ENCODE results near the gene DIS3. TPM values are rescaled to one million over a fixed set of nuclear protein-coding genes. Genes with fewer than 3 reads are reported as not detected.
A peak's percentile ranks its signal among the peaks of the same experiment; 100 is the strongest.
"Not testable (repeated sequence)": the region's sequence is repeated elsewhere in the genome, so short reads cannot be mapped to it uniquely, and the experiment has no call there.

The DIS3 gene
- total RNA-seq, 2 donors from 2014 or later, result 21.1 to 32.0 TPM

DNA sequence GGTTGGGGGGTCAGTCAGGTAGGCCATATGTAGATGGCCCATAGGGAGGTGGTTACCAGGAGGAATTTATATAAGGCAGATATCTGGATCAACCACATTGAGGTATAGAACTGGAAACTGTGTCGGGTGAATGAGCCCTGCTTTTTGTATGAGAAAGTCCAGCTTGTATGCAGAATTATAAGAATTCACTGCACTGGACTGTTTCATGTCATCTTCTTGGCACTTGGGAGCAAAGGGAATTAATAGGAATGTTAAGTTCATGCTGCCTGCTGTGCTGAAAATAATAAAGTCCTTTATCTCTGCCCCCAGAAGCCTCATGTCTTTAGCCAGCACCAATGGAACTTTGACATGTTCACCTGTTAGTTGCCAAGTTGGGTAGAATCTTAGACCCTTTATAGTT lies 41.7 kb downstream of the DIS3 start:
- H3K4me1 ChIP-seq (ENCODE audit: control insufficient read depth in 1 of 2, low read depth in 2 of 2), result no peaks in the 10 kb centered on the region
- no peak for DNase-seq (ENCODE audit: low spot score)
- TF ChIP-seq, protein P1, sequence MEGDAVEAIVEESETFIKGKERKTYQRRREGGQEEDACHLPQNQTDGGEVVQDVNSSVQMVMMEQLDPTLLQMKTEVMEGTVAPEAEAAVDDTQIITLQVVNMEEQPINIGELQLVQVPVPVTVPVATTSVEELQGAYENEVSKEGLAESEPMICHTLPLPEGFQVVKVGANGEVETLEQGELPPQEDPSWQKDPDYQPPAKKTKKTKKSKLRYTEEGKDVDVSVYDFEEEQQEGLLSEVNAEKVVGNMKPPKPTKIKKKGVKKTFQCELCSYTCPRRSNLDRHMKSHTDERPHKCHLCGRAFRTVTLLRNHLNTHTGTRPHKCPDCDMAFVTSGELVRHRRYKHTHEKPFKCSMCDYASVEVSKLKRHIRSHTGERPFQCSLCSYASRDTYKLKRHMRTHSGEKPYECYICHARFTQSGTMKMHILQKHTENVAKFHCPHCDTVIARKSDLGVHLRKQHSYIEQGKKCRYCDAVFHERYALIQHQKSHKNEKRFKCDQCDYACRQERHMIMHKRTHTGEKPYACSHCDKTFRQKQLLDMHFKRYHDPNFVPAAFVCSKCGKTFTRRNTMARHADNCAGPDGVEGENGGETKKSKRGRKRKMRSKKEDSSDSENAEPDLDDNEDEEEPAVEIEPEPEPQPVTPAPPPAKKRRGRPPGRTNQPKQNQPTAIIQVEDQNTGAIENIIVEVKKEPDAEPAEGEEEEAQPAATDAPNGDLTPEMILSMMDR (IDR thresholded peaks at IDR 0.05), result no peak
- H3K9me3 ChIP-seq, result no peaks in the 10 kb centered on the region
- no peak overlapping the region for H3K27ac ChIP-seq
- H3K4me3 ChIP-seq, result no peak overlapping the region
- H3K27me3 ChIP-seq (replicated peaks; ENCODE audit: insufficient read depth), result no peaks in the 10 kb centered on the region
- H3K36me3 ChIP-seq, result peaks cover 5% of the 10 kb centered on the region
- no peak for ATAC-seq (ENCODE audit: insufficient number of reproducible peaks, low FRiP score, low read depth)

DNA sequence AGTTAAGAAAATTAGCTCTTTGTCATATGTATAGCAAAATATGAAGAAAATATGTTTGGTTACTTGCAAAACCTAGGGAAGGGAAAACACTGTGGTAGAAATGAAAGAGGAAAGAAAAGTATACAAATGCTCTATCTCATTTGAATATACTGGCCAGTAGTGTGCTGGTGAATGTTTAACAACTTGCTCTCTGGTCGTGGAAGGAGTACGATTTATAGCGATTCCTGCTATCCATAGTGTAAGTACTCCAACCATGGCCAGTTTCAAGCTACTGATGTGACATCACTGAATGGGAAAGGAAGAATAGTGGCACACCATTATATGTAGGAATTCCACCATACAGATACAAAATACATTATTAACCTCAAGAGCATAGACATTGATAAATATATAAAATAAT lies 44.7 kb downstream of the DIS3 start:
- H3K4me3 ChIP-seq, result no peak overlapping the region
- DNase-seq (ENCODE audit: low spot score) (no peak), ATAC-seq (ENCODE audit: insufficient number of reproducible peaks, low FRiP score, low read depth) (no peak)
- H3K9me3 ChIP-seq, result no peaks in the 10 kb centered on the region
- H3K4me1 ChIP-seq (ENCODE audit: control insufficient read depth in 1 of 2, low read depth in 2 of 2), result no peaks in the 10 kb centered on the region
- H3K27me3 ChIP-seq (replicated peaks; ENCODE audit: insufficient read depth), result no peaks in the 10 kb centered on the region
- peaks cover 5% of the 10 kb centered on the region for H3K36me3 ChIP-seq
- TF ChIP-seq, protein P1 (IDR thresholded peaks at IDR 0.05), result no peak
- H3K27ac ChIP-seq, result no peak overlapping the region

GRCh38 chr13:72728290-72728605 lies 53.5 kb downstream of the DIS3 start:
- no peak for ATAC-seq (ENCODE audit: insufficient number of reproducible peaks, low FRiP score, low read depth)
- H3K27ac ChIP-seq, result peak overlapping the region in 1 of 2 donors; percentile 38
- TF ChIP-seq, protein P1 (IDR thresholded peaks at IDR 0.05), result no peak
- H3K4me1 ChIP-seq (ENCODE audit: control insufficient read depth in 1 of 2, low read depth in 2 of 2), result peaks cover 15 to 18% of the 10 kb centered on the region in 2 donors
- no peak for DNase-seq (ENCODE audit: low spot score)
- no peaks in the 10 kb centered on the region for H3K9me3 ChIP-seq
- peak overlapping the region; percentile 83 for H3K4me3 ChIP-seq
- no peaks in the 10 kb centered on the region for H3K36me3 ChIP-seq
- H3K27me3 ChIP-seq (replicated peaks; ENCODE audit: insufficient read depth), result no peaks in the 10 kb centered on the region

DNA sequence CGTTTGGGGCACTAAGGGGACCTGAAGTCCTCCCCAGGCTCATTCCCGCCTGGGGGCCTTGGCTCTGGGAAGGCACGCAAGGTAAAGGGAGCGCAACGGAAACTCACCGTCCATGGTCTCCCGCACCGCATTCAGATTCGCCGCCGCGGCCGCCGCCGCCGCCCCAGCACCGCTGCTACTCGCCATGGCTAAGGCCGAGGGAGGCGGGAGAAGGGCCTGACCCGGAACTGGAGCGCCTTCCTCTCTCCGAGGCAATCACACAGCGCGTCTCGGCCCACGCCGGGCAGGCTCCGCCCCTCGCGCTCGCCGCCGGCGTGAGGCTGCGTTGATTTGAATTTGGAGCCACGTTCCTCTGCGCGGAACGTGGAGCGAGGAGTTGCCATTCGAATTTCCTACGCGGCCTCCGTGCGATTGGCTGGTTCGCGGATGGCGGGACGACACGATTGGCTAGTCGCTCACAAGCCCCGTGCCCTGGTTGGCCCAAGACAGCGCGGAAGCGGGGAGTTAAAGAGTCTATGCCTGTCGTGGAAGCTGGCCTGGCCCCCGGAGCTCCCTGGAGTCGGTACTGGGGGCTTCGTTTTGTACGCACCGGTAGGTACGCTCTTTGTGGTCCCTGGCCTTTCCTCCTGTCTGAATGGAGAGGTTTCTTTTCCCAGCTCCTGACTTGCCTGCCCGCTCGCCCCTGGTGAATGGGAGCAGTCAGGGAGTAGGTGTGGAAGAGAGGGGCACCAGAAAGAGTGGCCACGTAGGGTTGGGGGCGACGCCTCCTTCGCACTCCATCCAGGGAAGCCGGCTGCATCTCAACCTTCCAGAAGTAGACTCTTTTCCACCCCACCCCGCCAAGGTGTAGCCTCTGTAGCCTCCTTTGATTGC lies 54.0 kb downstream of the DIS3 start, which contains the start of the genes BORA and MZT1:
TSS of gene BORA (plus strand) at position 507 of the 873 bp plus-strand sequence. CDS start 1,018 bp downstream, outside the sequence.
TSS of gene MZT1 (minus strand) at position 213 of the 873 bp plus-strand sequence. CDS start at position 186, 27 bp downstream.
- TF ChIP-seq, protein P1 (IDR thresholded peaks at IDR 0.05), result no peak
- Histone ChIP-seq H3K27me3 (replicated peaks; ENCODE audit: insufficient read depth) (no peaks in the 10 kb centered on the region), H3K4me3 (peak within 1 kb of the TSS; percentile 83), H3K4me1 (ENCODE audit: control insufficient read depth in 1 of 2, low read depth in 2 of 2) (peaks cover 15 to 18% of the 10 kb centered on the region in 2 donors), H3K9me3 (no peaks in the 10 kb centered on the region), H3K27ac (peak within 1 kb of the TSS in 1 of 2 donors; percentile 38), H3K36me3 (no peaks in the 10 kb centered on the region)
- DNase-seq (ENCODE audit: low spot score), result peak; percentile 81
- ATAC-seq (ENCODE audit: insufficient number of reproducible peaks, low FRiP score, low read depth), result peak; percentile 90

DNA sequence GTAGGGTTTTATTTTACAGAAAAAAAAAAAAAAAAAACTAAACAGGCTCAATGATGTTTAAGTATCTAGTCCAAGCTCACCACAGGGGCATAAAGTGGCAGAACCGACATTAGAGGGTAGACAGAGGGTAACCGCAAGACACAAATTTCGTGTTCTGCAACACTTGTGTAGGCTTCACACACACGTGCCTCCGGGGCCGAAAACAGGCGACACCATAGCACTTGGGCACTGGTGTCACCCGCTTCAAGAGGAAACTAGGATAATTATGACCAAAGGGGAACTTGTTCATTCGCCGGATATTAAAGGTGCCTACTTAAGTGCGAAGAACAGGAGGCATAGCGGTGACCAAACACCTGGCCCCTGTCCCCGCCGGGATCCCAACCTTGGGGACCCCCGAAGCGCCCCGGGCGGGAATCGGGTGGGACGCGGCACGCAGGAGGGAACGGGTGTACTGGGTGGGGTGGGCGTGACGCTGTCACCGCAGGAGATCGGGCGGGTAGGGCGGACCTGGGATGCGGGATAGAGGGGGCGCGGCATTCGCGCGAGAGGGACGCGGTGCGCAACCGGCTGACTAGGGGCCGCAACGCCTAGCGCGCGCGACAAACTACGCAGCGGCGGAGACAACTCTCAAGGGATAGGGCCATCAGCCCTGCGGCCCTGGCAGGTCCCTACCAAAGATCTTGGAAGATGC lies 54.8 kb downstream of the DIS3 start:
- H3K36me3 ChIP-seq, result no peaks in the 10 kb centered on the region

GRCh38 chr13:72726185-72726584 lies 55.5 kb downstream of the DIS3 start:
- not testable (repeated sequence) for DNase-seq (ENCODE audit: low spot score)

More for the DNA sequence above, 54.8 kb downstream of the DIS3 start:
- H3K9me3 ChIP-seq, result no peaks in the 10 kb centered on the region
- H3K4me3 ChIP-seq, result peak overlapping the region; percentile 83
- ATAC-seq (ENCODE audit: insufficient number of reproducible peaks, low FRiP score, low read depth) (peak; percentile 5), DNase-seq (ENCODE audit: low spot score) (peak; percentile 4)
- TF ChIP-seq, protein P1 (IDR thresholded peaks at IDR 0.05), result no peak
- peaks cover 15 to 18% of the 10 kb centered on the region in 2 donors for H3K4me1 ChIP-seq (ENCODE audit: control insufficient read depth in 1 of 2, low read depth in 2 of 2)
- no peaks in the 10 kb centered on the region for H3K27me3 ChIP-seq (replicated peaks; ENCODE audit: insufficient read depth)
- peak overlapping the region in 1 of 2 donors; percentile 32 for H3K27ac ChIP-seq

More at GRCh38 chr13:72726185-72726584, 55.5 kb downstream of the DIS3 start:
- H3K4me1 ChIP-seq (ENCODE audit: control insufficient read depth in 1 of 2, low read depth in 2 of 2), result peaks cover 15 to 18% of the 10 kb centered on the region in 2 donors
- not testable (repeated sequence) for H3K27me3 ChIP-seq (replicated peaks; ENCODE audit: insufficient read depth); H3K27ac ChIP-seq; ATAC-seq (ENCODE audit: insufficient number of reproducible peaks, low FRiP score, low read depth); H3K9me3 ChIP-seq; H3K36me3 ChIP-seq
- H3K4me3 ChIP-seq, result peak overlapping the region; percentile 83
